Hepatocyte (in vitro differentiated cells): ENCODE measurements around the gene MAGI1.

Experiments used
- EZH2 ChIP-seq: fragments of 200-600 bp; sonication (generic); IDR thresholded peaks from 2 replicates; pipeline ENCODE4 v1.6.1; 2016; ENCODE audit warnings: antibody characterized with exemption, mild to moderate bottlenecking, borderline replicate concordance
- TF ChIP-seq, protein P1 (sequence below): fragments of 200-600 bp; sonication (generic); IDR thresholded peaks from 2 replicates; pipeline ENCODE4 v1.5.1; 2016; ENCODE audit warnings: antibody characterized with exemption, mild to moderate bottlenecking; ENCODE audit not compliant: poor library complexity

DNA sequence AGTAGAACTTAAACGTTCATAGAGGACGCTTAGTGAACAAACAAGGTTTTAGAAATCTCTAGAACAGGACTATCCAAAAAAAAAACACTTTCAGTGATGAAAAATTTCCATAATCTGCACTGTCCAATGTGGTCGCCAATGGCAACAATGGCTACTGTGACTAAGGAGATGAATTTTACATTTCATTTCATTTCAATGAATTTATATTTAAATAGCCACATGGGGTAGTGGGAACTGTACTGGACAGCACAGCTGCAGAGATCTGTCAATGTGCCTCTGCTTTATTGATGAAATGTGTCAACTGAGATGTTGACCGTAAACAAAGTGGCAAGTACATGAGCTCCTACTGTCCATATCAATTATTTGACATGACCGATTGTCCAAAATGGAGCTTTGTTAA, 222.5 kb downstream of the MAGI1 start:
- TF ChIP-seq, protein P1, sequence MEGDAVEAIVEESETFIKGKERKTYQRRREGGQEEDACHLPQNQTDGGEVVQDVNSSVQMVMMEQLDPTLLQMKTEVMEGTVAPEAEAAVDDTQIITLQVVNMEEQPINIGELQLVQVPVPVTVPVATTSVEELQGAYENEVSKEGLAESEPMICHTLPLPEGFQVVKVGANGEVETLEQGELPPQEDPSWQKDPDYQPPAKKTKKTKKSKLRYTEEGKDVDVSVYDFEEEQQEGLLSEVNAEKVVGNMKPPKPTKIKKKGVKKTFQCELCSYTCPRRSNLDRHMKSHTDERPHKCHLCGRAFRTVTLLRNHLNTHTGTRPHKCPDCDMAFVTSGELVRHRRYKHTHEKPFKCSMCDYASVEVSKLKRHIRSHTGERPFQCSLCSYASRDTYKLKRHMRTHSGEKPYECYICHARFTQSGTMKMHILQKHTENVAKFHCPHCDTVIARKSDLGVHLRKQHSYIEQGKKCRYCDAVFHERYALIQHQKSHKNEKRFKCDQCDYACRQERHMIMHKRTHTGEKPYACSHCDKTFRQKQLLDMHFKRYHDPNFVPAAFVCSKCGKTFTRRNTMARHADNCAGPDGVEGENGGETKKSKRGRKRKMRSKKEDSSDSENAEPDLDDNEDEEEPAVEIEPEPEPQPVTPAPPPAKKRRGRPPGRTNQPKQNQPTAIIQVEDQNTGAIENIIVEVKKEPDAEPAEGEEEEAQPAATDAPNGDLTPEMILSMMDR = no peak
- TF ChIP-seq EZH2 = no peak
